Measurements from ENCODE around the gene THEMIS.

THEMIS gene

DNA sequence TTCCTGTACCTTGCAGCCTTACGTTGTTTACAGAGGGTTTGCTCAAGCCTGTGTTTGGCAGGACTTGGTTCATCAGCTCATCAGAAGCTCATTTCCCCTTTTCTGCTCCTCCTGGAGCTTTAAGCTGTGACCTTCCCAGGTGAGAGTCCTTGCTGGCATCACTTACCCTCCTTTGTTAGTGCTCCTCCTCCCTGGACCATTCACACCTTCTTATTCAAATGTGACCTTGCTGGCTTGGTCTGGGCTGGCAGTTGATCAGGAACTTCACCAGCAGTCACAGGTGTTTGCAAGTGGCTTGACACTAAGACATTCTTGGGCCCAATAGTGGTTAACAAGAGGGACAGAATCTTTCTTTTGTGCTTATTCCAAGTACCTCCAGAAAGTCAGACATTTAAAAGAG, 175.0 kb downstream of the THEMIS start:
- TF ChIP-seq, protein P1, sequence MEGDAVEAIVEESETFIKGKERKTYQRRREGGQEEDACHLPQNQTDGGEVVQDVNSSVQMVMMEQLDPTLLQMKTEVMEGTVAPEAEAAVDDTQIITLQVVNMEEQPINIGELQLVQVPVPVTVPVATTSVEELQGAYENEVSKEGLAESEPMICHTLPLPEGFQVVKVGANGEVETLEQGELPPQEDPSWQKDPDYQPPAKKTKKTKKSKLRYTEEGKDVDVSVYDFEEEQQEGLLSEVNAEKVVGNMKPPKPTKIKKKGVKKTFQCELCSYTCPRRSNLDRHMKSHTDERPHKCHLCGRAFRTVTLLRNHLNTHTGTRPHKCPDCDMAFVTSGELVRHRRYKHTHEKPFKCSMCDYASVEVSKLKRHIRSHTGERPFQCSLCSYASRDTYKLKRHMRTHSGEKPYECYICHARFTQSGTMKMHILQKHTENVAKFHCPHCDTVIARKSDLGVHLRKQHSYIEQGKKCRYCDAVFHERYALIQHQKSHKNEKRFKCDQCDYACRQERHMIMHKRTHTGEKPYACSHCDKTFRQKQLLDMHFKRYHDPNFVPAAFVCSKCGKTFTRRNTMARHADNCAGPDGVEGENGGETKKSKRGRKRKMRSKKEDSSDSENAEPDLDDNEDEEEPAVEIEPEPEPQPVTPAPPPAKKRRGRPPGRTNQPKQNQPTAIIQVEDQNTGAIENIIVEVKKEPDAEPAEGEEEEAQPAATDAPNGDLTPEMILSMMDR (conservative IDR thresholded peaks at IDR 0.05; ENCODE audit: low read depth, low read length), result no peak
- no peak overlapping the region for H3K4me3 ChIP-seq (ENCODE audit: low read depth, low read length)
- DNase-seq (ENCODE audit: low read depth), result no peak

DNA sequence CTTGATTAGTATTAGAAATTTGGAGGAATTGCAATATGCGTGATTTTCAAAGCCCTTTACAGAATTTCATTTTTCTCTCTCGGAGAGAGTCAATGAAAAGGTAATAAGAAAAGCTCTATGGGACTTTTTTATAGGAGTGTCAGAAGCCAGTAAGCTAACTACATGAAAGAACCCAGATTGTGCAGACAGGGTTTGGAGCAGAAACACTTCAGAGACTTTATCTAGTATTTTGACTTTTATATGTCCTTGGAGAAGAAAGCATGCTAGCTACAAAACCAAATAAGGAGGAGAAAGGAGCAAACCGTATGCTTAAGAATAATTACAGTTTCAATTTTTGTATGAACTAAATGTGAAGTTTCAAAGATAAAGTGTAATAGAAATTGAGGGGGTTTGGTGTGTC, 182.2 kb downstream of the THEMIS start:
- H3K4me3 ChIP-seq (ENCODE audit: low read depth, low read length), result no peak overlapping the region
- no peak for DNase-seq (ENCODE audit: low read depth)
- TF ChIP-seq, protein P1 (conservative IDR thresholded peaks at IDR 0.05; ENCODE audit: low read depth, low read length), result no peak

DNA sequence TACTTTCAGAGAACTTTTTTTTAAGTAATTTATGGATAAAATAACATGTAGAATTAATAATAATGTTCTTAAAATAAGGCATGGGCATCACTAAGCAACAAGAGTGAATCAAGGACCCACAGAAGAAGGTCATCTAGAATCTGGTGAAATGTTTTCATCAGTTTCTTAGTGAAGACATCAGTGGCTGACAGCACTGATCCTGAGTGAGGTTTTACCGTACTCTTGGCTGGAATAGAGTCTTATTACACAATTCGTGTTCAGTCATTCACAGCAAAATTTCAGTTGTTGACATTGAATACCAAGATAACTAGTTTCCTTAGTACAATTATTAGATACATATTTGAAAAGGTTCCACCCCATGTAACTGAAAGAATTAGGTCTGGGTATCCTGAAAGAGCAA, 183.5 kb downstream of the THEMIS start:
- TF ChIP-seq, protein P1 (conservative IDR thresholded peaks at IDR 0.05; ENCODE audit: low read depth, low read length), result no peak
- peak; percentile 20 for DNase-seq (ENCODE audit: low read depth)
- no peak overlapping the region for H3K4me3 ChIP-seq (ENCODE audit: low read depth, low read length)

DNA sequence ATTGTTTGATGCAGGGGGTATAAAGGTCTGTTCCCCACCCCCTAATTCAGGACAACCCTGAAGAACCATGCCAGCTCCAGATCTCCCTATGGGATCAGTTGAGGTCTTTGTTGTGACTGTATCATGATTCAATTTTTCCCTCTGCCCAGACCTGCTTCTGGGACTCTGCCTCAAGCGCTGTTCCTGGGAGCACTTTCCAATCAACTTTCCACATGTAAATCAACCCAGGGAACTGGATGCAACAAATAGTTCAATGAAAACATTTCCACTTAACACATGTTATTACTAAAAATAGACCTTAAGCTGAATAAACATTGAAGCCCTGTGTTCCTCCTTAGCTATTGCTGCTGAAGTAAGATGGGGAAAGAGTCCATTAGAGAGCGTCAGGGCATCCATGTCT, 184.4 kb downstream of the THEMIS start:
- peak; percentile 16 for DNase-seq (ENCODE audit: low read depth)
- no peak overlapping the region for H3K4me3 ChIP-seq (ENCODE audit: low read depth, low read length)
- TF ChIP-seq, protein P1 (conservative IDR thresholded peaks at IDR 0.05; ENCODE audit: low read depth, low read length), result no peak

DNA sequence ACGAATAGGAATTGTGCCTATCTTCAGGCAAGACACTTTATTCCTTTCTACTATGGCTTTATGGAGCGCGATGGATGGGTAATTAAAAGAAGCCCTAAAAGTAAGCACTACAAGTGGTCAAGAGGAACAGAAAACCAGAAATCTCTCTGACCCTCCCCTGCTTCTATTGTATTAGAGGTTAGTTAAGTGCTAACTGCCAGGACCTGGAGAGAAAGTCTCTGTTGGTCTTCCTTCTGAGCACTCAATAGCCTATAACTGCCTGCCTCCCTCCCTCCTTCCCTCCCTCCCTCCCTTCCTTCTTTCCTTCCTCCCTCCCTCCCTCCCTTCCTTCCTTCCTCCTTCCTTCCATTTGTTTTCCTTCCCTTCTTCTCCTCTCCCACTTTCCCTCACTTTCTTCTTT, 190.2 kb downstream of the THEMIS start:
- DNase-seq (ENCODE audit: low read depth), result no peak
- no peak overlapping the region for H3K4me3 ChIP-seq (ENCODE audit: low read depth, low read length)
- TF ChIP-seq, protein P1 (conservative IDR thresholded peaks at IDR 0.05; ENCODE audit: low read depth, low read length), result no peak

DNA sequence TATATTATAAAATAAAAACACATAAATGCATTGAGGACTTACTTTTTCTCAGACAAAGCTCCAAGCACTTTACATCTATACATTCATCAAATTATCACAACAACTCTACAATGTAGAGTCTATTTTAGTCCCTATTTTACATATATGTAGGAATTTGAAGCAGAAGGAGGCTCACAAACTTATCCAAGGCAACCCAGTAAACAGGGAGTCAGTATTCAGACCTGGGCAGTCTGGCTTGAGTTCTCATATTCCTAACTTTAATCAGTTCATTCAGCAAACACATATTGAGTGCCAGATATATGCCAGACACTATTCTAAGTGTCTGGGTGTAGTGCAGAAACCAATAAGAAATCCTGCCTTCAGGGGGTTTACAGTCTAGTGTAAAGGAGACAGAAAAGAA, 194.6 kb downstream of the THEMIS start:
- TF ChIP-seq, protein P1 (conservative IDR thresholded peaks at IDR 0.05; ENCODE audit: low read depth, low read length), result no peak
- H3K4me3 ChIP-seq (ENCODE audit: low read depth, low read length), result no peak overlapping the region
- no peak for DNase-seq (ENCODE audit: low read depth)

DNA sequence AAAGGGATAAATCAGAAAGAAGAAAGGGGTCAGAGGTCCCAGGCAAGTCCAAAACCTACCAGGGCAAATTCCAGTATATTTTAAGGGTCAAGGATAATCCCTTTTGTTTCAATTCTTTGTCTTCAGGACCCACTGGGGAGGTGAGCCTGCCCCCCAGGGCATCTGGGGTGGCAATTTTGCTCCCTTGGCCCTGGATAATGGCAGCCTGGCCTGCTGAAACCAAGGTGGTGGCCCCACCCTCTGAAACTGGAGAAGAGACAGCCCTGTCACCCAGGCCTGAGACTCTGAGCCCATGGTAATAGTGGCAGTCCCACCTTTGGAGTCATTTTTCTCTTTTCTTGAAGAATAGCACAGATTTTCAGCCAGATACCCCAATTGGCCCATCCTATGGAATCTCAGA, 205.8 kb downstream of the THEMIS start:
- no peak for DNase-seq (ENCODE audit: low read depth)
- TF ChIP-seq, protein P1 (conservative IDR thresholded peaks at IDR 0.05; ENCODE audit: low read depth, low read length), result no peak
- no peak overlapping the region for H3K4me3 ChIP-seq (ENCODE audit: low read depth, low read length)
